ENCODE data around the gene SLFN12.
"Not testable (repeated sequence)": the region's sequence is repeated elsewhere in the genome, so short reads cannot be mapped to it uniquely, and the experiment has no call there.

Gene SLFN12

GRCh38 chr17:35432176-35433074, at the start of gene SLFN12:
Gene SLFN12 (minus strand): TSS chr17:35432500. CDS start chr17:35423028, 9,472 bp downstream.
- no peak for DNase-seq

GRCh38 chr17:35479271-35479670, 47.0 kb upstream of the SLFN12 start:
- no peak for DNase-seq

GRCh38 chr17:35477248-35477647, 44.9 kb upstream of the SLFN12 start:
- no peak for DNase-seq

- no peak for DNase-seq
Measured at GRCh38 chr17:35476283-35476820, 44.1 kb upstream of the SLFN12 start.

- no peak for DNase-seq
Measured at GRCh38 chr17:35468475-35468874, 36.2 kb upstream of the SLFN12 start.

- no peak for DNase-seq
Measured at GRCh38 chr17:35467824-35468223, 35.5 kb upstream of the SLFN12 start.

- DNase-seq = peak; percentile 50
Measured at GRCh38 chr17:35460354-35460851, 28.1 kb upstream of the SLFN12 start.

GRCh38 chr17:35454035-35454434, 21.7 kb upstream of the SLFN12 start:
- not testable (repeated sequence) for DNase-seq

- DNase-seq = no peak
Measured at GRCh38 chr17:35453171-35453570, 20.9 kb upstream of the SLFN12 start.

- DNase-seq = no peak
Measured at GRCh38 chr17:35449371-35449931, 17.2 kb upstream of the SLFN12 start.

- DNase-seq = no peak
Measured at GRCh38 chr17:35448899-35449227, 16.6 kb upstream of the SLFN12 start.

GRCh38 chr17:35448214-35448898, 16.1 kb upstream of the SLFN12 start, which contains the start of gene SLFN13:
Gene SLFN13 (minus strand): TSS chr17:35448766. CDS start chr17:35445680, 3,086 bp downstream.
- DNase-seq = no peak

GRCh38 chr17:35447499-35447898, 15.2 kb upstream of the SLFN12 start:
- no peak for DNase-seq

- no peak for DNase-seq
Measured at GRCh38 chr17:35438433-35438832, 6.1 kb upstream of the SLFN12 start.

- DNase-seq = no peak
Measured at GRCh38 chr17:35433075-35433894, 985 bp upstream of the SLFN12 start.

- DNase-seq = no peak
Measured at GRCh38 chr17:35429702-35430101, 2.6 kb downstream of the SLFN12 start.

GRCh38 chr17:35428229-35428628, 4.1 kb downstream of the SLFN12 start:
- DNase-seq = no peak

- no peak for DNase-seq
Measured at GRCh38 chr17:35423761-35424160, 8.5 kb downstream of the SLFN12 start.

- not testable (repeated sequence) for DNase-seq
Measured at GRCh38 chr17:35421069-35421468, 11.2 kb downstream of the SLFN12 start.

- no peak for DNase-seq
Measured at GRCh38 chr17:35416659-35417058, 15.6 kb downstream of the SLFN12 start.

- DNase-seq = not testable (repeated sequence)
Measured at GRCh38 chr17:35414707-35415106, 17.6 kb downstream of the SLFN12 start.

GRCh38 chr17:35414247-35414646, 18.1 kb downstream of the SLFN12 start:
- no peak for DNase-seq
